GM19372 (cell line): ENCODE data around the gene RAB31.

ENCODE experiments used
- ATAC-seq: cut with Tn5 transposase; IDR thresholded peaks from one replicate; pipeline ENCODE4 v1.9.1; 2021; ENCODE audit warnings: mild to moderate bottlenecking, low read depth, moderate library complexity; ENCODE audit not compliant: unreplicated experiment

Gene RAB31

GRCh38 chr18:9690418-9691188, 17.5 kb upstream of the RAB31 start:
- ATAC-seq = no peak

- ATAC-seq = no peak
Measured at GRCh38 chr18:9691235-9691634, 16.9 kb upstream of the RAB31 start.

- ATAC-seq = no peak
Measured at GRCh38 chr18:9694174-9694573, 13.9 kb upstream of the RAB31 start.

GRCh38 chr18:9694952-9695495, 13.1 kb upstream of the RAB31 start:
- no peak for ATAC-seq

- ATAC-seq = no peak
Measured at GRCh38 chr18:9695605-9696004, 12.5 kb upstream of the RAB31 start.

GRCh38 chr18:9696112-9696511, 12.0 kb upstream of the RAB31 start:
- no peak for ATAC-seq

GRCh38 chr18:9696701-9697100, 11.4 kb upstream of the RAB31 start:
- ATAC-seq = no peak

- ATAC-seq = no peak
Measured at GRCh38 chr18:9697121-9697520, 11.0 kb upstream of the RAB31 start.

- ATAC-seq = no peak
Measured at GRCh38 chr18:9698497-9698896, 9.6 kb upstream of the RAB31 start.

GRCh38 chr18:9700261-9700796, 7.8 kb upstream of the RAB31 start:
- ATAC-seq = no peak

GRCh38 chr18:9701609-9702349, 6.3 kb upstream of the RAB31 start:
- ATAC-seq = no peak

- no peak for ATAC-seq
Measured at GRCh38 chr18:9704233-9705118, 3.6 kb upstream of the RAB31 start.

- ATAC-seq = no peak
Measured at GRCh38 chr18:9705183-9705829, 2.8 kb upstream of the RAB31 start.

- no peak for ATAC-seq
Measured at GRCh38 chr18:9706081-9706935, 1.8 kb upstream of the RAB31 start.

- ATAC-seq = no peak
Measured at GRCh38 chr18:9707381-9708056, 582 bp upstream of the RAB31 start.

- no peak for ATAC-seq
Measured at GRCh38 chr18:9708434-9709303, 568 bp downstream of the RAB31 start.

- ATAC-seq = no peak
Measured at GRCh38 chr18:9709304-9709877, 1.3 kb downstream of the RAB31 start.
